ENCODE measurements around the gene TEAD3. TPM values are rescaled to one million over a fixed set of nuclear protein-coding genes. Genes with fewer than 3 reads are reported as not detected.
"Not testable (repeated sequence)": the region's sequence is repeated elsewhere in the genome, so short reads cannot be mapped to it uniquely, and the experiment has no call there.

Gene TEAD3
- total RNA-seq, 4 donors from 2014 or later = 39.0 to 55.4 (median 51.5) TPM

- WGBS = 69% methylated on average over 9 of the region's 16 CpGs
- no peak overlapping the region for H3K27ac ChIP-seq
- no peaks in the 10 kb centered on the region for H3K36me3 ChIP-seq
- TF ChIP-seq POLR2A (IDR thresholded peaks at IDR 0.05) (no peak), EP300 (IDR thresholded peaks at IDR 0.05) (no peak), POLR2AphosphoS5 (IDR thresholded peaks at IDR 0.05) (no peak)
- TF ChIP-seq, protein P1, sequence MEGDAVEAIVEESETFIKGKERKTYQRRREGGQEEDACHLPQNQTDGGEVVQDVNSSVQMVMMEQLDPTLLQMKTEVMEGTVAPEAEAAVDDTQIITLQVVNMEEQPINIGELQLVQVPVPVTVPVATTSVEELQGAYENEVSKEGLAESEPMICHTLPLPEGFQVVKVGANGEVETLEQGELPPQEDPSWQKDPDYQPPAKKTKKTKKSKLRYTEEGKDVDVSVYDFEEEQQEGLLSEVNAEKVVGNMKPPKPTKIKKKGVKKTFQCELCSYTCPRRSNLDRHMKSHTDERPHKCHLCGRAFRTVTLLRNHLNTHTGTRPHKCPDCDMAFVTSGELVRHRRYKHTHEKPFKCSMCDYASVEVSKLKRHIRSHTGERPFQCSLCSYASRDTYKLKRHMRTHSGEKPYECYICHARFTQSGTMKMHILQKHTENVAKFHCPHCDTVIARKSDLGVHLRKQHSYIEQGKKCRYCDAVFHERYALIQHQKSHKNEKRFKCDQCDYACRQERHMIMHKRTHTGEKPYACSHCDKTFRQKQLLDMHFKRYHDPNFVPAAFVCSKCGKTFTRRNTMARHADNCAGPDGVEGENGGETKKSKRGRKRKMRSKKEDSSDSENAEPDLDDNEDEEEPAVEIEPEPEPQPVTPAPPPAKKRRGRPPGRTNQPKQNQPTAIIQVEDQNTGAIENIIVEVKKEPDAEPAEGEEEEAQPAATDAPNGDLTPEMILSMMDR (IDR thresholded peaks at IDR 0.05) = no peak
- no peak for DNase-seq (ENCODE audit: low spot score in 2 of 2)
- H3K9me3 ChIP-seq = no peaks in the 10 kb centered on the region
- H3K27me3 ChIP-seq = no peaks in the 10 kb centered on the region
- no peak overlapping the region for H3K4me3 ChIP-seq
- peaks cover 2% of the 10 kb centered on the region for H3K4me1 ChIP-seq
These were observed 61.6 kb downstream of the TEAD3 start for GRCh38 chr6:35435074-35435837.

- H3K4me3 ChIP-seq; H3K36me3 ChIP-seq; H3K9me3 ChIP-seq; DNase-seq (ENCODE audit: low spot score in 2 of 2); H3K27me3 ChIP-seq; H3K27ac ChIP-seq; H3K4me1 ChIP-seq: not testable (repeated sequence)
- WGBS = 72% methylated on average over 3 of the region's 3 CpGs
These were observed 64.2 kb downstream of the TEAD3 start for GRCh38 chr6:35432702-35433101.

GRCh38 chr6:35432291-35432690 lies 64.6 kb downstream of the TEAD3 start:
- no peak for DNase-seq (ENCODE audit: low spot score in 2 of 2)
- Histone ChIP-seq H3K27ac (no peak overlapping the region), H3K27me3 (no peaks in the 10 kb centered on the region), H3K4me1 (peaks cover 2% of the 10 kb centered on the region), H3K36me3 (peaks cover 4% of the 10 kb centered on the region), H3K4me3 (no peak overlapping the region), H3K9me3 (peaks cover 7% of the 10 kb centered on the region)
- 57% methylated on average over 4 of the region's 4 CpGs for WGBS
- TF ChIP-seq, protein P1 (IDR thresholded peaks at IDR 0.05) = no peak
- TF ChIP-seq EP300 (IDR thresholded peaks at IDR 0.05) = no peak
- TF ChIP-seq POLR2AphosphoS5 (IDR thresholded peaks at IDR 0.05) = no peak
- TF ChIP-seq POLR2A (IDR thresholded peaks at IDR 0.05) = no peak

GRCh38 chr6:35429463-35429862 lies 67.4 kb downstream of the TEAD3 start:
- peaks cover 33% of the 10 kb centered on the region for H3K36me3 ChIP-seq
- no peaks in the 10 kb centered on the region for H3K4me1 ChIP-seq
- H3K27ac ChIP-seq = no peak overlapping the region
- no peaks in the 10 kb centered on the region for H3K27me3 ChIP-seq
- no peak overlapping the region for H3K4me3 ChIP-seq
- no peak for TF ChIP-seq POLR2AphosphoS5 (IDR thresholded peaks at IDR 0.05)
- no peak for TF ChIP-seq POLR2A (IDR thresholded peaks at IDR 0.05)
- TF ChIP-seq EP300 (IDR thresholded peaks at IDR 0.05) = no peak
- TF ChIP-seq, protein P1 (IDR thresholded peaks at IDR 0.05) = no peak
- DNase-seq (ENCODE audit: low spot score in 2 of 2) = no peak
- WGBS = 90% methylated on average over 2 of the region's 2 CpGs
- peaks cover 7% of the 10 kb centered on the region for H3K9me3 ChIP-seq

GRCh38 chr6:35428421-35429149 lies 68.3 kb downstream of the TEAD3 start:
- peaks cover 7% of the 10 kb centered on the region for H3K9me3 ChIP-seq
- H3K4me3 ChIP-seq = no peak overlapping the region
- no peak for DNase-seq (ENCODE audit: low spot score in 2 of 2)
- TF ChIP-seq POLR2AphosphoS5 (IDR thresholded peaks at IDR 0.05) = no peak
- TF ChIP-seq POLR2A (IDR thresholded peaks at IDR 0.05) = no peak
- TF ChIP-seq EP300 (IDR thresholded peaks at IDR 0.05) = no peak
- TF ChIP-seq, protein P1 (IDR thresholded peaks at IDR 0.05) = no peak
- H3K27me3 ChIP-seq = no peaks in the 10 kb centered on the region
- no peaks in the 10 kb centered on the region for H3K4me1 ChIP-seq
- H3K36me3 ChIP-seq = peaks cover 41% of the 10 kb centered on the region
- WGBS = 91% methylated on average over 9 of the region's 10 CpGs
- H3K27ac ChIP-seq = no peak overlapping the region
